OCI-LY3 (cell line): Measurements from ENCODE around the gene MINDY4B.
A peak's percentile ranks its signal among the peaks of the same experiment; 100 is the strongest.

Experiments used
- H2AFZ ChIP-seq: fragments of 200-600, 300-600 bp; shearing (Covaris generic); 2 replicates; pipeline ENCODE4 v1.6.0; 2014; ENCODE audit warnings: antibody characterized with exemption, low read depth, low read length
- H3K27ac ChIP-seq: fragments of 200-600, 300-600 bp; sonication (generic); 2 replicates; pipeline ENCODE4 v1.5.1; 2014; ENCODE audit warnings: mild to moderate bottlenecking, low read length, moderate library complexity, mixed read lengths
- H3K27me3 ChIP-seq: fragments of 200-600, 300-600 bp; sonication (generic); 2 replicates; pipeline ENCODE4 v1.6.1; 2014; ENCODE audit warnings: low read depth, low read length, mixed read lengths
- H3K36me3 ChIP-seq: fragments of 200-600, 300-600 bp; sonication (generic); replicated peaks from 2 replicates; pipeline ENCODE3; 2014; ENCODE audit warnings: low read depth, low read length, mixed read lengths
- H3K4me1 ChIP-seq: fragments of 300-600, 200-600 bp; sonication (generic); 2 replicates; pipeline ENCODE4 v1.6.1; 2014; ENCODE audit warnings: low read length, mixed read lengths
- H3K4me2 ChIP-seq: fragments of 200-600, 300-600 bp; sonication (generic); 2 replicates; pipeline ENCODE4 v1.6.1; 2014; ENCODE audit warnings: low read length, mixed read lengths
- H3K4me3 ChIP-seq: fragments of 300-600, 200-600 bp; sonication (generic); 2 replicates; pipeline ENCODE4 v1.5.1; 2014; ENCODE audit warnings: antibody characterized with exemption, mild to moderate bottlenecking, low read length, moderate library complexity
- H3K79me2 ChIP-seq: fragments of 300-600, 200-600 bp; shearing (Covaris generic); 2 replicates; pipeline ENCODE4 v1.6.1; 2014; ENCODE audit warnings: mild to moderate bottlenecking, low read length, mixed read lengths
- H3K9ac ChIP-seq: fragments of 300-600, 200-600 bp; shearing (Covaris generic); 2 replicates; pipeline ENCODE4 v1.6.0; 2014; ENCODE audit warnings: mild to moderate bottlenecking, low read length, moderate library complexity
- H3K9me3 ChIP-seq: fragments of 200-600, 300-600 bp; shearing (Covaris generic); 2 replicates; pipeline ENCODE4 v1.6.1; 2014; ENCODE audit warnings: low read length, mixed read lengths; ENCODE audit not compliant: insufficient read depth
- H4K20me1 ChIP-seq: fragments of 200-600, 300-600 bp; sonication (generic); 2 replicates; pipeline ENCODE4 v1.6.1; 2016; ENCODE audit warnings: low read length, mixed read lengths; ENCODE audit not compliant: insufficient read depth
- CTCF ChIP-seq: fragments of 200-600, 300-600 bp; sonication (generic); IDR thresholded peaks from 2 replicates; pipeline ENCODE4 v1.5.1; 2014; ENCODE audit warnings: antibody characterized with exemption, low read length, low read depth
- EZH2phosphoT487 ChIP-seq: fragments of 200-600 bp; shearing (Covaris generic); IDR thresholded peaks from 2 replicates; pipeline ENCODE4 v1.6.1; 2018; ENCODE audit warnings: antibody characterized with exemption, mixed run types, low read depth

The MINDY4B gene

DNA sequence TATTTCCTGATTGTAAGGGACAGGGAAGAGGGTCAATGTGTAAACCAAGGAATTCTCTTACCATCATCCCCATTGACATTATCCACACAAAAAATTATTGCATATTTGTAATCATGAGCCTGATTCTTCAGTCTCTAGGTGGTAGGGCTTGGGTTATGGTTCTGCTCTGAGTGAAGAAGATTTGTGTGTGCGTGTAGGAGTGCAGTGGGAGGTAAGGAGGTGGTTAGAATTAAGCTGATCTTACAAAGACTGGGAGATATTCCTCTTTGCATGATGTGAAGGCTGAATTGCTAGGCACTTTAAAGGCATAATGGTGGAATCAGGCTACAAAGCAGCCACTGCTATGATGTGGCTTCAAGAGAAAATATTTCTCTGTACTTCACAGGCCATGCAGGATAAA is 23.0 kb upstream of the MINDY4B start:
- H3K27me3 ChIP-seq: peaks cover 26% of the 10 kb centered on the region
- no peak overlapping the region for H3K9ac ChIP-seq
- TF ChIP-seq EZH2phosphoT487: no peak
- TF ChIP-seq CTCF: no peak
- H3K4me1 ChIP-seq: peaks cover 50% of the 10 kb centered on the region
- H3K4me2 ChIP-seq: peak overlapping the region; percentile 61
- H3K9me3 ChIP-seq: no peaks in the 10 kb centered on the region; the same call in 1 of the 2 replicates
- no peaks in the 10 kb centered on the region for H3K36me3 ChIP-seq
- H3K4me3 ChIP-seq: no peak overlapping the region
- H2AFZ ChIP-seq: no peak overlapping the region
- H3K79me2 ChIP-seq: no peaks in the 10 kb centered on the region
- H4K20me1 ChIP-seq: no peaks in the 10 kb centered on the region
- peak overlapping the region; percentile 26 for H3K27ac ChIP-seq

DNA sequence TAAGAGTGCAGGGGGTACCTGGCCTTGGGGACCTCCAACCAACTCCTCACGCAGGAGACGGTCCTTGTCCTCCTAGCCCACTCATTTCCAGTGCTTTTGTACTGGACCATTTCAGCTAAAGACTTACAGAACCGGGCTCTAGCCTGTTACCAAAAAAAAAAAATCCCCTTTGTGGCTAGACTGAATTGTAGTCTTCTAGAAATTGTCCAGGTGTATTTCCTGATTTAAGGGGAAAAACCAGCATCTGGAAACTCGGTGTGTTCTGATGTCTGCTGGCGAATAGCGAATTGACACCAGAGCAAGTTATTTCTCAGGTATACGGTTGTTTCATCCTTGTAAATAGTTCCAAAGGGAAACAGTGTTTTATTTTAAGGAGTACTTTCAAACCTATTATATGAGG is 21.1 kb upstream of the MINDY4B start:
- Histone ChIP-seq H3K36me3 (no peaks in the 10 kb centered on the region), H3K9me3 (no peaks in the 10 kb centered on the region; the same call in 1 of the 2 replicates), H3K4me3 (peak overlapping the region; percentile 76), H3K4me2 (peak overlapping the region; percentile 81), H3K79me2 (no peaks in the 10 kb centered on the region), H2AFZ (no peak overlapping the region), H3K27me3 (peaks cover 16% of the 10 kb centered on the region), H3K9ac (peak overlapping the region; percentile 18; the same call in 1 of the 2 replicates), H3K4me1 (peaks cover 43% of the 10 kb centered on the region), H4K20me1 (no peaks in the 10 kb centered on the region), H3K27ac (no peak overlapping the region)
- no peak for TF ChIP-seq CTCF

DNA sequence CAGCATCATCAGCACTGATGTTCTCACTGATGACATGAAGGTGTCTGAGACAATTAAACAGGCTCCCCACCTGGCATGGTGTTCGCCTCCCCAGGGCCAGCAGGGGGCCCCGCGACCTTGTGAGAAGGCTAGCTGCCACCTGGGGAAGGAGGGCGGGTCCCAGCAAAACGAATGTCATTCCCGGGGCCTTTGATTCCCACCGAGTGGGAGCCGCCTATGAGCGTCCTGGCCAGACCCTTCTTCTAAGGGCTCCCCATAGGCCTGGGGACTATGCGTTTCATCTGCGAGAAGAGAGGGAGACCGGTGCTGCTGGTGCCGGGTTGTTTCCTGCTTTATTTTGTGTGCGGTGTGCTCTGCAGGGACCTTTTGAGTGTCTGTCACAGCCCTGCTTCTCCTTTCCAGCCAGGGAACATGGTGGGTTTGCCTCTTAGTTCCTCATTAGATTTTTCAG is 20.5 kb upstream of the MINDY4B start:
- no peaks in the 10 kb centered on the region for H3K79me2 ChIP-seq
- H4K20me1 ChIP-seq: no peaks in the 10 kb centered on the region
- H3K27me3 ChIP-seq: peaks cover 12% of the 10 kb centered on the region
- H3K9ac ChIP-seq: peak overlapping the region; percentile 18; the same call in 1 of the 2 replicates
- peak overlapping the region; percentile 76 for H3K4me3 ChIP-seq
- no peaks in the 10 kb centered on the region for H3K36me3 ChIP-seq
- peaks cover 41% of the 10 kb centered on the region for H3K4me1 ChIP-seq
- peak overlapping the region; percentile 46; the same call in 1 of the 2 replicates for H2AFZ ChIP-seq
- H3K9me3 ChIP-seq: no peaks in the 10 kb centered on the region; the same call in 1 of the 2 replicates
- H3K4me2 ChIP-seq: peak overlapping the region; percentile 81
- TF ChIP-seq EZH2phosphoT487: no peak
- TF ChIP-seq CTCF: peak; percentile 96
- no peak overlapping the region for H3K27ac ChIP-seq

DNA sequence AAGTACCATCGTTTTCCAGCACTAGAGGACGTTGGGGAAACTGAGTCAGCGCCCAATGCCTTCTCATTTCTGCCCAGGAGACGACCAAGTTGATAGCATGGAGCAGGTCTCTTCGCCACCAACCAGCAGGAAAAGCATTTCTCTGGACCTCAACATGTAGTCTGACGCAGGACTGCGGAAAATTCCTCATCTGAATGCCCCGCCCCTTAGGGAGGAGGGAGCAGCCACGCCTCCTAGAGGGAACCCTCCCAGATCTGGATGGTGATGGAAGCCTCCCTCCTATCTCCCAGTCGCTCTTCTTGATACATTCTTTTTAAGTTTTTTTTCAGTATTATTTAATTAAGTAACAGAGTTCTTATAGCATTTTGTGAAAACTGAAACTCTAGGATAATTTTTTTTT is 17.4 kb upstream of the MINDY4B start:
- peaks cover 18% of the 10 kb centered on the region for H3K27me3 ChIP-seq

More for the DNA sequence above, 17.4 kb upstream of the MINDY4B start:
- no peaks in the 10 kb centered on the region for H3K9me3 ChIP-seq
- H4K20me1 ChIP-seq: no peaks in the 10 kb centered on the region
- H3K4me3 ChIP-seq: no peak overlapping the region
- no peak overlapping the region for H3K27ac ChIP-seq
- H3K4me1 ChIP-seq: peaks cover 33% of the 10 kb centered on the region
- H2AFZ ChIP-seq: no peak overlapping the region
- H3K79me2 ChIP-seq: no peaks in the 10 kb centered on the region
- TF ChIP-seq CTCF: no peak
- TF ChIP-seq EZH2phosphoT487: no peak
- no peak overlapping the region for H3K9ac ChIP-seq
- no peaks in the 10 kb centered on the region for H3K36me3 ChIP-seq
- no peak overlapping the region for H3K4me2 ChIP-seq
